SU-DHL-6 (cell line): ENCODE measurements around the gene GPSM1.

Experiments used
- EZH2phosphoT487 ChIP-seq: fragments of 200-600 bp; sonication (generic), shearing (Covaris generic); conservative IDR thresholded peaks from 2 replicates; pipeline ENCODE4 v1.6.1; 2018; ENCODE audit warnings: mild to moderate bottlenecking, antibody characterized with exemption, low read length, moderate library complexity, mixed read lengths
- TF ChIP-seq, protein P1 (sequence below): fragments of 200-600 bp; sonication (generic); IDR thresholded peaks from one replicate; pipeline ENCODE4 v1.5.1; 2017; ENCODE audit warnings: antibody characterized with exemption, mild to moderate bottlenecking, low read length, moderate library complexity; ENCODE audit not compliant: insufficient read depth, poor library complexity, severe bottlenecking

GRCh38 chr9:136345281-136346156 is 18.2 kb downstream of the GPSM1 start:
- TF ChIP-seq EZH2phosphoT487: no peak
- TF ChIP-seq, protein P1, sequence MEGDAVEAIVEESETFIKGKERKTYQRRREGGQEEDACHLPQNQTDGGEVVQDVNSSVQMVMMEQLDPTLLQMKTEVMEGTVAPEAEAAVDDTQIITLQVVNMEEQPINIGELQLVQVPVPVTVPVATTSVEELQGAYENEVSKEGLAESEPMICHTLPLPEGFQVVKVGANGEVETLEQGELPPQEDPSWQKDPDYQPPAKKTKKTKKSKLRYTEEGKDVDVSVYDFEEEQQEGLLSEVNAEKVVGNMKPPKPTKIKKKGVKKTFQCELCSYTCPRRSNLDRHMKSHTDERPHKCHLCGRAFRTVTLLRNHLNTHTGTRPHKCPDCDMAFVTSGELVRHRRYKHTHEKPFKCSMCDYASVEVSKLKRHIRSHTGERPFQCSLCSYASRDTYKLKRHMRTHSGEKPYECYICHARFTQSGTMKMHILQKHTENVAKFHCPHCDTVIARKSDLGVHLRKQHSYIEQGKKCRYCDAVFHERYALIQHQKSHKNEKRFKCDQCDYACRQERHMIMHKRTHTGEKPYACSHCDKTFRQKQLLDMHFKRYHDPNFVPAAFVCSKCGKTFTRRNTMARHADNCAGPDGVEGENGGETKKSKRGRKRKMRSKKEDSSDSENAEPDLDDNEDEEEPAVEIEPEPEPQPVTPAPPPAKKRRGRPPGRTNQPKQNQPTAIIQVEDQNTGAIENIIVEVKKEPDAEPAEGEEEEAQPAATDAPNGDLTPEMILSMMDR: no peak
